ENCODE results near the gene APOL1. TPM values are rescaled to one million over a fixed set of nuclear protein-coding genes. Genes with fewer than 3 reads are reported as not detected.
"Not testable (repeated sequence)": the region's sequence is repeated elsewhere in the genome, so short reads cannot be mapped to it uniquely, and the experiment has no call there.

The APOL1 gene
- polyA plus RNA-seq, 1 donor from 2014 or later = not detected

GRCh38 chr22:36204001-36204631, 48.8 kb upstream of the APOL1 start:
- TF ChIP-seq, protein P1, sequence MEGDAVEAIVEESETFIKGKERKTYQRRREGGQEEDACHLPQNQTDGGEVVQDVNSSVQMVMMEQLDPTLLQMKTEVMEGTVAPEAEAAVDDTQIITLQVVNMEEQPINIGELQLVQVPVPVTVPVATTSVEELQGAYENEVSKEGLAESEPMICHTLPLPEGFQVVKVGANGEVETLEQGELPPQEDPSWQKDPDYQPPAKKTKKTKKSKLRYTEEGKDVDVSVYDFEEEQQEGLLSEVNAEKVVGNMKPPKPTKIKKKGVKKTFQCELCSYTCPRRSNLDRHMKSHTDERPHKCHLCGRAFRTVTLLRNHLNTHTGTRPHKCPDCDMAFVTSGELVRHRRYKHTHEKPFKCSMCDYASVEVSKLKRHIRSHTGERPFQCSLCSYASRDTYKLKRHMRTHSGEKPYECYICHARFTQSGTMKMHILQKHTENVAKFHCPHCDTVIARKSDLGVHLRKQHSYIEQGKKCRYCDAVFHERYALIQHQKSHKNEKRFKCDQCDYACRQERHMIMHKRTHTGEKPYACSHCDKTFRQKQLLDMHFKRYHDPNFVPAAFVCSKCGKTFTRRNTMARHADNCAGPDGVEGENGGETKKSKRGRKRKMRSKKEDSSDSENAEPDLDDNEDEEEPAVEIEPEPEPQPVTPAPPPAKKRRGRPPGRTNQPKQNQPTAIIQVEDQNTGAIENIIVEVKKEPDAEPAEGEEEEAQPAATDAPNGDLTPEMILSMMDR (IDR thresholded peaks at IDR 0.05; ENCODE audit: poor library complexity, severe bottlenecking) = no peak
- TF ChIP-seq, protein P2, sequence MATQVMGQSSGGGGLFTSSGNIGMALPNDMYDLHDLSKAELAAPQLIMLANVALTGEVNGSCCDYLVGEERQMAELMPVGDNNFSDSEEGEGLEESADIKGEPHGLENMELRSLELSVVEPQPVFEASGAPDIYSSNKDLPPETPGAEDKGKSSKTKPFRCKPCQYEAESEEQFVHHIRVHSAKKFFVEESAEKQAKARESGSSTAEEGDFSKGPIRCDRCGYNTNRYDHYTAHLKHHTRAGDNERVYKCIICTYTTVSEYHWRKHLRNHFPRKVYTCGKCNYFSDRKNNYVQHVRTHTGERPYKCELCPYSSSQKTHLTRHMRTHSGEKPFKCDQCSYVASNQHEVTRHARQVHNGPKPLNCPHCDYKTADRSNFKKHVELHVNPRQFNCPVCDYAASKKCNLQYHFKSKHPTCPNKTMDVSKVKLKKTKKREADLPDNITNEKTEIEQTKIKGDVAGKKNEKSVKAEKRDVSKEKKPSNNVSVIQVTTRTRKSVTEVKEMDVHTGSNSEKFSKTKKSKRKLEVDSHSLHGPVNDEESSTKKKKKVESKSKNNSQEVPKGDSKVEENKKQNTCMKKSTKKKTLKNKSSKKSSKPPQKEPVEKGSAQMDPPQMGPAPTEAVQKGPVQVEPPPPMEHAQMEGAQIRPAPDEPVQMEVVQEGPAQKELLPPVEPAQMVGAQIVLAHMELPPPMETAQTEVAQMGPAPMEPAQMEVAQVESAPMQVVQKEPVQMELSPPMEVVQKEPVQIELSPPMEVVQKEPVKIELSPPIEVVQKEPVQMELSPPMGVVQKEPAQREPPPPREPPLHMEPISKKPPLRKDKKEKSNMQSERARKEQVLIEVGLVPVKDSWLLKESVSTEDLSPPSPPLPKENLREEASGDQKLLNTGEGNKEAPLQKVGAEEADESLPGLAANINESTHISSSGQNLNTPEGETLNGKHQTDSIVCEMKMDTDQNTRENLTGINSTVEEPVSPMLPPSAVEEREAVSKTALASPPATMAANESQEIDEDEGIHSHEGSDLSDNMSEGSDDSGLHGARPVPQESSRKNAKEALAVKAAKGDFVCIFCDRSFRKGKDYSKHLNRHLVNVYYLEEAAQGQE (IDR thresholded peaks at IDR 0.05; ENCODE audit: borderline replicate concordance) = no peak
- TF ChIP-seq TAF1 (IDR thresholded peaks at IDR 0.05; ENCODE audit: low read depth) = no peak
- TF ChIP-seq SMC3 (conservative IDR thresholded peaks at IDR 0.05; ENCODE audit: poor library complexity) = no peak
- TF ChIP-seq POLR2AphosphoS5 (IDR thresholded peaks at IDR 0.05) = no peak
- no peak for TF ChIP-seq RAD21 (conservative IDR thresholded peaks at IDR 0.05)
- TF ChIP-seq EZH2 (IDR thresholded peaks at IDR 0.05; ENCODE audit: borderline replicate concordance, insufficient read depth, low read length, poor library complexity, severe bottlenecking) = no peak
- TF ChIP-seq EP300 (conservative IDR thresholded peaks at IDR 0.05; ENCODE audit: poor library complexity, severe bottlenecking) = no peak
- Histone ChIP-seq H3K4me3 (ENCODE audit: low read length) (no peak overlapping the region), H3K9me3 (ENCODE audit: low read length) (no peaks in the 10 kb centered on the region), H3K4me2 (ENCODE audit: low read length) (no peak overlapping the region), H4K20me1 (ENCODE audit: insufficient read depth) (no peaks in the 10 kb centered on the region), H3K9me2 (ENCODE audit: insufficient read depth, low read length) (no peaks in the 10 kb centered on the region), H3K9ac (ENCODE audit: low read length) (no peak overlapping the region), H3K27me3 (ENCODE audit: insufficient read depth, low read depth, low read length) (no peaks in the 10 kb centered on the region), H2AFZ (ENCODE audit: low read depth, low read length) (no peak overlapping the region), H3F3A (ENCODE audit: insufficient read depth, low read length, poor library complexity, severe bottlenecking) (no peaks in the 10 kb centered on the region), H3K27ac (ENCODE audit: low read length) (no peak overlapping the region), H3K79me2 (replicated peaks; ENCODE audit: insufficient read depth, low read length) (no peaks in the 10 kb centered on the region), H3K36me3 (ENCODE audit: insufficient read depth, low read length) (no peaks in the 10 kb centered on the region)

GRCh38 chr22:36204632-36205015, 48.3 kb upstream of the APOL1 start:
- Histone ChIP-seq H3F3A (ENCODE audit: insufficient read depth, low read length, poor library complexity, severe bottlenecking) (no peaks in the 10 kb centered on the region), H3K9me3 (ENCODE audit: low read length) (no peaks in the 10 kb centered on the region), H3K36me3 (ENCODE audit: insufficient read depth, low read length) (no peaks in the 10 kb centered on the region), H4K20me1 (ENCODE audit: insufficient read depth) (no peaks in the 10 kb centered on the region), H3K9me2 (ENCODE audit: insufficient read depth, low read length) (no peaks in the 10 kb centered on the region), H3K27me3 (ENCODE audit: insufficient read depth, low read depth, low read length) (no peaks in the 10 kb centered on the region), H3K4me2 (ENCODE audit: low read length) (no peak overlapping the region), H3K9ac (ENCODE audit: low read length) (no peak overlapping the region), H3K4me3 (ENCODE audit: low read length) (no peak overlapping the region), H3K79me2 (replicated peaks; ENCODE audit: insufficient read depth, low read length) (no peaks in the 10 kb centered on the region), H3K27ac (ENCODE audit: low read length) (no peak overlapping the region), H2AFZ (ENCODE audit: low read depth, low read length) (no peak overlapping the region)
- TF ChIP-seq SMC3 (conservative IDR thresholded peaks at IDR 0.05; ENCODE audit: poor library complexity) (no peak), EP300 (conservative IDR thresholded peaks at IDR 0.05; ENCODE audit: poor library complexity, severe bottlenecking) (no peak), RAD21 (conservative IDR thresholded peaks at IDR 0.05) (no peak), MXI1 (conservative IDR thresholded peaks at IDR 0.05; ENCODE audit: poor library complexity, severe bottlenecking) (no peak), POLR2AphosphoS5 (IDR thresholded peaks at IDR 0.05) (no peak), EZH2 (IDR thresholded peaks at IDR 0.05; ENCODE audit: borderline replicate concordance, insufficient read depth, low read length, poor library complexity, severe bottlenecking) (no peak), TAF1 (IDR thresholded peaks at IDR 0.05; ENCODE audit: low read depth) (no peak)
- TF ChIP-seq, protein P1 (IDR thresholded peaks at IDR 0.05; ENCODE audit: poor library complexity, severe bottlenecking) = no peak
- TF ChIP-seq, protein P2 (IDR thresholded peaks at IDR 0.05; ENCODE audit: borderline replicate concordance) = no peak

DNA sequence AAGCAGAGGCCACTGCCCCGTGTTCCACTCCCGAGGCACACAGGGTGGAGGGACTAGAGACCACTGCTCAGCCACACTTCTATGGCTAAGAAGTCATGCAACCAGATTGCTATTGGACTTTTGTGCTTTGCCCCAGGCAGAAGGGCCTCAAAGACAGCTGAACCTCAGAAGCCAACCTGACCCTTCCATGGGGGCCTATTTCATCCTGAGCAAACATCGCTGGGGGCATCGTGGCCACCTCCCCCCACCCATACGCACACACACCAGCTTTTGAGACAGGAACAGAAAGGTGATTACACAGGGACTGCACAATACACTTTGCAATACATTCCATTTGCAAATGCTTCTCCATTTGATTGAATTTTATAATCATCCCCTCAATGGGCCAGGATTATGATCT, 47.4 kb upstream of the APOL1 start:
- H3K27ac ChIP-seq (ENCODE audit: low read length); H3K4me2 ChIP-seq (ENCODE audit: low read length); H3K27me3 ChIP-seq (ENCODE audit: insufficient read depth, low read depth, low read length); H3K4me3 ChIP-seq (ENCODE audit: low read length); H4K20me1 ChIP-seq (ENCODE audit: insufficient read depth); H3F3A ChIP-seq (ENCODE audit: insufficient read depth, low read length, poor library complexity, severe bottlenecking); H2AFZ ChIP-seq (ENCODE audit: low read depth, low read length); H3K36me3 ChIP-seq (ENCODE audit: insufficient read depth, low read length); H3K9me2 ChIP-seq (ENCODE audit: insufficient read depth, low read length); H3K9me3 ChIP-seq (ENCODE audit: low read length); H3K79me2 ChIP-seq (replicated peaks; ENCODE audit: insufficient read depth, low read length); H3K9ac ChIP-seq (ENCODE audit: low read length): not testable (repeated sequence)
